HG02943 (cell line): ENCODE data around the gene HMX2.

ENCODE experiments used
- ATAC-seq: cut with Tn5 transposase; IDR thresholded peaks from one replicate; pipeline ENCODE4 v1.9.1; 2021; ENCODE audit warnings: mild to moderate bottlenecking, low read depth, moderate library complexity; ENCODE audit not compliant: unreplicated experiment

The HMX2 gene

GRCh38 chr10:123147635-123148413, at the start of gene HMX2:
Gene HMX2 (plus strand): TSS chr10:123148136. CDS start chr10:123148379, 243 bp downstream.
- ATAC-seq = no peak

GRCh38 chr10:123100030-123100762, 47.7 kb upstream of the HMX2 start:
- ATAC-seq = no peak

GRCh38 chr10:123101872-123102271, 46.1 kb upstream of the HMX2 start:
- ATAC-seq = no peak

- no peak for ATAC-seq
These were observed 45.3 kb upstream of the HMX2 start for GRCh38 chr10:123102673-123103072.

- no peak for ATAC-seq
These were observed 44.0 kb upstream of the HMX2 start for GRCh38 chr10:123103944-123104343.

GRCh38 chr10:123109466-123109865, 38.5 kb upstream of the HMX2 start:
- ATAC-seq = no peak

GRCh38 chr10:123117644-123118417, 30.1 kb upstream of the HMX2 start:
- no peak for ATAC-seq

- ATAC-seq = no peak
These were observed 28.9 kb upstream of the HMX2 start for GRCh38 chr10:123119081-123119480.

GRCh38 chr10:123126246-123126645, 21.7 kb upstream of the HMX2 start:
- no peak for ATAC-seq

- no peak for ATAC-seq
These were observed 18.2 kb upstream of the HMX2 start for GRCh38 chr10:123129618-123130271.

GRCh38 chr10:123132576-123133477, 15.1 kb upstream of the HMX2 start:
- no peak for ATAC-seq

GRCh38 chr10:123133541-123134342, 14.2 kb upstream of the HMX2 start:
- ATAC-seq = no peak

GRCh38 chr10:123134343-123134914, 13.5 kb upstream of the HMX2 start:
- no peak for ATAC-seq

GRCh38 chr10:123134915-123135414, 13.0 kb upstream of the HMX2 start:
- ATAC-seq = no peak

- no peak for ATAC-seq
These were observed 12.4 kb upstream of the HMX2 start, which contains the start of gene HMX3 for GRCh38 chr10:123135415-123136141. Gene HMX3 (plus strand): TSS chr10:123135970. CDS start chr10:123136051, 81 bp downstream.

- no peak for ATAC-seq
These were observed 11.6 kb upstream of the HMX2 start for GRCh38 chr10:123136221-123136805.
